Measurements from ENCODE around the gene CERS6.

CERS6 gene

DNA sequence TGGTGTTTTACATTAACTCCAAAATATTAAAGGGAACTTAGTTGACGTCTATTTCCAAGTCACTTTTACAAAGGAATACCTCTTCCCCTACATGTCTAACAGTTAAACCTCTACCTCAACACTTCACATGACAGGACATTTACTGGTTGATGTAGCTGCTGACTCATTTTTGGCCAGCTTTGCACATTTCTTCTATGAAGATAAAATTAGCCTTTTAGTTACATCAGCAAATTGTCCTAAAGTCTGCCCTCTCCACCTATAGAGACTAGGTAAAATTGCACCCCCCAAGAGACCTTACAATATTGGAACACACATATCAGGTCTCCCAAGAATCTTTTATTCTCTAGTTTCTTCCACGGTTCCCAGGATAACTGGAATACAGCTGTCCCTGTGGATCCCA, 10.1 kb upstream of the CERS6 start:
- DNase-seq = no peak

DNA sequence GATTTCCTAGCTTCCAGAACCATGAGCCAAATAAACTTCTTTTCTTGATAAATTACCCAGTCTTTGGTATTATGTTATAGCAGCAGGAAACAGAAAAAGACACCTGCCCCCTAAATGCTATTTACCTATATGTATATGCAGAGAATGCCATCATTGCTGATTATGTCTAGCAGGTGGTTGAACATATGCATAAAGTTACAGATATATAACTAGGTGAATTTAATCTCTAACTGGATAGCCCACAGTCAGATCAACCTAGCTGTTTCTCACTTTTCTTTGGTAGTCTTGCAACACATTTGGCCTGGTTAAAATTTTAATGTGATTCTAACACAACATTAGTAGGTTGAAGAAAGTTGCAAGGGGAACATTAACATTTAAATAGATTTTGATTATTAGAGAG, 7.1 kb upstream of the CERS6 start:
- no peak for DNase-seq

DNA sequence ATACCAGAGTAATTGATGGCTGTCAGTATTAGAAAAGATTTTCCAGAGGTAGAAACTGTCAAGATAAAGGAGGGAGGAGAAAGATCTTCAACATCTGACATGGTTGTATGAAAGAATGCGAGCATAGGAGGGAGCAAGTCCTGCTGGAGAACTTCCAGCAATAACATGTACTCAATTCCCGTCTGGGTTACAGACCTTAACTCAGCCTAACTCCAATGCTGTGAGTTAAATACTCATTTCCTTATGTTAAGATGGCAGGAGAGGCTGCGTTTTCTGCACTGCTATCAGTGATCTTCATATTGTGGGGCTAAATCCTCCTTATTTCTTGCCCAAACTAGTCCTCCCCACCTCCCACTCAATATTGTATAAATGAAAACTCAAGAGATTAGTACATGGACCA, 6.7 kb upstream of the CERS6 start:
- DNase-seq = no peak

DNA sequence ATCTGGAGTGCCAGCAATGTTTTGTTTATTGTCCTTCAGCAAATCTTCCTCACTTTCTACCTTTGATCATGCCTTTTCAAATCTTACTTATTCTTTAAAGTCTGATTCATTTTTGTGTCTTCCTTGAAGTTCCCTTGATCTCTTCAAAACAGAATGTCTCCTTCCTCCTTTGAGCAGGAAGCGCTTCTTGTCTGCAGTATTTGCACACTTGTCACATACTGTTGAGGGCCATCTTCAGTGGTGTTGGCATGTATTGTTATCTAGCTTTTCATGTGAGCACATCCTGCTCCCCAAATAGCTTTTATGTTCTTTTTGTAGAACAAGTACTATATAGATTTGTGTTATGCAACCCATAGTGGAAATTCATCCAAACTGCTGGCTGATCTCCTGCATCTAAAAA, 5.9 kb upstream of the CERS6 start:
- DNase-seq = peak in 3 of 6 experiments; percentile 44 to 64 (median 58)

DNA sequence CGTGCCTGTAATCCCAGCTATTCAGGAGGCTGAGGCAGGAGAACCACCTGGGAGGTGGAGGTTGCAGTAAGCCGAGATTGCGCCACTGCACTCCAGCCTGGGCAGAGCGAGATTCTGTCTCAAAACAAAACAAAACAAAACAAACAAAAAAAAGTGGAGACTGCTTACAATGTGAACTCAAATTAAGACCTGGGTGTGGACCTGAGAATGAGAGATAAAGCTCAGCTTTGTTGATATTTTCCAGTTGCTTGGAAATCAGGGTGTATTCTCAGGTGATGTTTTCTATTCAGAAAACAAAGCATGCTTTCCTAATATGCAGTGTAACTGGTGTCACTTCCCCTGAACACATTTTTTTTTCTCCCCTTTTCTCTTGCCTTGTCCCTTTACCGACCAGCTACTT, 5.3 kb upstream of the CERS6 start:
- no peak for DNase-seq

DNA sequence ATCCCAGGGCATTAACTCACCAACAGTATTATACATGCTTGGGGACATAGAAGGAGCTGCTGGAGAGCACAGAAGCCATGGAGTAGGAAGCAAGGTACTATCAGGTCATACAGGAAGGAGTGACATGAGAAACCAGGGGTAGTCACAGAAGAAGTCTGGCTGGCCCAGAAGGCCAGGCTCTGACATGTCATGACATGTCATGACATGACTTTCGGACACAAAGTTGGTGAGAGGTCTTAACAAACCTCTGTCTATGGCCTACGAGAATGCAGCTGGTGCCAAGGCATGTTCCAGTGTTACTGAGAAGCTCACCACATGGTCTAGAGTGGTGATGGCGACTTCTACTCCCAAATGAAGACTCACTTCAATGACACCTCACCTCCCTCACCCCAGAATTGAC, 3.3 kb upstream of the CERS6 start:
- no peak for DNase-seq

DNA sequence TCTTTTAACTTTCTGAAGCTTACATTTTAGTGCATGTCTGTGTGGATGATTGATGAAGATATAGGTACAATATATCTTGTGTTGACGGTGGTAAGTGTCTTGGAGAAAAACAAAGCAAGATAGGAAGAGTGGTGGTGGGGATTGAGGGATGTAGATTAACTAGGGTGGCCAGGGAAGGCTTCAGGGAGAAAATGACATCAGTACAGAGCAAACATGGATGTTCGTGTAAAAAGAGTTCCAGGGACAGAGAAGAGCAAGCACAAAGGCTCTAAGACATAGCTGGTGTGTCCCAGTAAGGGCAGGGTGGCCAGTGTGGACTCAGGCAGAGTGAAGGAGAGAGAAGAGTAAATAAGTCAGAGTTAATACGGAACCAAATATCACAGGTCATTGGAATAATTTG, 2.7 kb upstream of the CERS6 start:
- DNase-seq = no peak

DNA sequence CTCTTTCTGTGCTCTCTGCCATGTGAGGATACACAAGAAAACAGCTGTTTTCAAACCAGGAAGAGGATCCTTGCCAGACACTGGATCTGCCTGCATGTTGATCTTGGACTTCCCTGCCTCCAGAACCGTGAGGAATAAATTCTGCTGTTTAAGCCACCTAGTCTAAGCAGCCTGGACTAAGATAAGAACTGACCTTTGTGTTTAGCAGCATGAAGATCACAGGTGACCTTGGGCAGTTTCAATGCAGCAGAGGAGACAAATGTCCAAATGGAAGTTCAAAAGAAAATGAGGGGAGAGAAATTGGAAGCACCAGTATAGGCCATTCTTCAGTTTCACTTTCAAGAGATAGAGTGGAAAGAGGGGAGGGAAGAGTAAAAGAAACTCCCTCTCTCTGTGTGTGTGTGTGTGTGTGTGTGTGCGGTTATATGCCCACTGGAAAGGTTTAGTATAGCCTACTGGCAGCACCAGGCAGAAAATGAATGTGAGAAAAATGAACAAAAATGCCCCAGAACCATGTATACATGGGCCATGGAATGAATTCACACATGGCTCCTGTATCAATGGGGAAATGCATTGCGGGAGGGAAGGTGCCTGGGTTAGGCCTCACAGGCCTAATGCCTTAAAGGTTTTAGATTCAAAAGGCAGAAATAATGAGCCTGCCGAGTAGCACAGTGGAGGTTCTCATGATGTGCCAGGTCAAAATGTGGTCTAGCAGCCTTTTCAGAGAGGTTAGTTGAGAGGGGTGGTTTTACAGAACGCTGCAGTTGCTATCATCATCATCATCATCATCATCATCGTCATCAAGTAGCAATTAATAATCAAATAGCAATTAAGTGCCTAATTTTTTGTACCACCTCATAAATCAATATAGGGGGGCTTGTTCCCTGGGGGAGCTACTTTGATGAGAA, 1.1 kb upstream of the CERS6 start:
- DNase-seq = no peak

DNA sequence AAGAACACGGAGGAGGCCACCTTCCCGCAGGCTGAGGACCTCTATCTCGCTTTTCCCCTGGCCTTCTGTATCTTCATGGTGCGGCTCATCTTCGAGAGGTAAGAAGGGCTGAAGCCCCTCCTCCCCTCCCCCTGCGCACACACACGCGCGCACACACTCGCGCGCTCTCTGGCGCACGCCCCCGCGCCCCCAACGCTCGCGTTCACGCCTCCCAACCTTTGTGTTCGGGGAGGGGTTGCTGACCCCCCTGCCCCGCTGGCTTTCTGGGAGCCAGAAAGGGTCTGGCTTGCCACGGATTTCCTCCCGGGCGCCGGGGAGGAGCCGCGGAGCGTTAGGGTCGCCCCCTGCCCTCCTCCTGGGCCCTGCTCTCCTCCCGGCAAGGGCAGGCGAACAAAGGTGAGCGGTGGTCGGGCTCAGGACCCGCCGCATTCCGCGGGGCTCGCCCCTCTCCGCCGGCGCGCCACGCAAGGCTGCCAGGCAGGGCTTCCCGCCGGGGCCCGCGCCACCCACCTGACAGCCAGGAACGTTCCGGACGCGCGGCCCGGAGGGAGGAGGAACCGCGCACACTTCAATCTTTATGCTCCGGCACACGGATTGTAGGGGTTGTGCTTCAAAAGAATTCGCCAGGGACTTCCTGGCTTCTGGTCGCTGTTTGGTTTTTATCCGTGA, 583 bp downstream of the CERS6 start:
- DNase-seq = peak; percentile 7 to 50 (median 38)

DNA sequence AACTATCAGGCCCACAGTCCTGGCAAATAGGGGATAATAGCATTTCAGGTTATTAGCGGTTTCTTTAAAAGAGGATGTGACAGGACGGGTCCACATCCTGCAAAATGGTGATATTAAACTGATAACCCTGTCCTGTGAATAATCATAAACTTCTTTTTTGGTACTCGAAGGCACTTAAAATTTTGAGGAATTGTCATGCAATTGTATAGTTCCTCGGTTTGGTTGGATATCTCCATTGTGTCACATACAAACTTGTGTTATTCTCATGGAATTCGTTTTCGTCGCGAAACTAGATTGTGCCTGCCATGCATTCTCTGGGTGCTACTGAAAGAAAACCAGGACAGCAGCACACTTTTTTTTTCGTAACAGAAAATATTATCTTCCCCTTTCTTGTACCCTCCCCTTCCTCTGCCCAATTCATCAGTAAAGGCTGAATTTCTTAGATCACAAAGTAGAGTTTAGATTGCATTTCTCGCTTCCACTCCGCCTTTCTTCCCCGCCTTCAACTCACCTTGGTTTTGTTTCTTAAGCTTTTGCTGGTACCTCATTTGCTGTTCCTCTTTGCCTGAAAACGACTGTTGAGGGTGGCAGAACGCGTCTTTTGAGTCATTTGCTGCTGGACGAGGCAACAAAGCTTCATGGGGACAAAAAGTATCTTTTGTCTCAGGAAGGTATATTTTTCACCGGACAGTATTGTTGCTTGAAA, 1.3 kb downstream of the CERS6 start:
- DNase-seq = peak in 2 of 6 experiments; percentile 8 to 25

DNA sequence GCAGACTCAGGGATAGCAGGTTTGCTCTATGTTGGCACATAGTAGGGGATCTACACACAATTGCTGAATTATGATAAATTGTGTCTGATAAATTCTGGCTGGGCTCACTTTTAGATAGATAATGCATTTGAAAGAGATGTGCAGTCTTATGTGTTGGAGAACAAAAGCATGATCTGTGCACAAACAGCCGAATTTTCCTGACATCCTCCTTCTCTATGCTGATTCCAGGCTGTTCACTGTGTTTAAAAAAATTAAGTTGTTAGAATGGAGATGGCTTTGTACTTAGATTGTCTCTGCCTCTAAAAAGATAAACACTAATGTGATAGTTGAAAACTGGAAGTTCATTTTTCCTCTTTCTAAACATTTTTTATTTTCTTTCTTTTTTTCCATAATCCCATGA, 2.1 kb downstream of the CERS6 start:
- no peak for DNase-seq

DNA sequence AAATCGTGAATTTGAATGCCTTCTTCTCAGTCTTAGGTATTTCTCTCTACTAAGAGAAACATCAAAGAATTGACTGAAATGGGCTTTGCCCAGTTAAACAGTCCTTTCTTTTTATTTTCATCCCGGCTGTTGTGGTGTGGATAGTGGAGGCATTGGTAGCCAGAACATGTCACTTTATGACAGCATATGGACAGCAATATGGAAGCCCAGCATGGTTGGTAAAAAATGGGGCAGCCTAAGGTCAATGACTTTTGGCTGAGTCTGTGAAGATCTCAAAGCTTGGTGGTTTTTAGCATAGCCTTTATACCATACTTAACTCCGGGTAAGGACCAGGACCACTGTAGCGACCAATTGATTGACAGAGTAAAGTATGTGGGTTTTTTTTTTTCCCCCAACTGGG, 3.2 kb downstream of the CERS6 start:
- no peak for DNase-seq

DNA sequence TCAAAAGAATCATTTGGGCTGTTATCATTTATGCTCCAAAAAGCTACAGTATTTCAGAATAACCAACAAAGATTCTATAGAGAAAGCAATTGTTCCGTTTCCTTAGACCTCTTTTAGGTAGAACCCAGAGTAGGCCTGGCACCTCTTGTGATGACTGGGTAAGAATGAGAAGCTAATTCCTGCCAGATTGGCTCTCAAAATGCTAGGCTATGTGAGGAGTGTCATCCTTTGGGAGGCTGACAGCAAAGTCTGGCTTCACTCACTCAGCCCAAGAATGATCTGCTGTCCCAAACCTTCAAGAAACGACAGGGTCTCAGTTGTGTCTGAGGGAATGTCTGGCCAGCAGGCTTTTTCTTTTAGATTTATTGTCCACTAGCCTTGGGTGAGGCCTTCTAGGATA, 4.5 kb downstream of the CERS6 start:
- no peak for DNase-seq

DNA sequence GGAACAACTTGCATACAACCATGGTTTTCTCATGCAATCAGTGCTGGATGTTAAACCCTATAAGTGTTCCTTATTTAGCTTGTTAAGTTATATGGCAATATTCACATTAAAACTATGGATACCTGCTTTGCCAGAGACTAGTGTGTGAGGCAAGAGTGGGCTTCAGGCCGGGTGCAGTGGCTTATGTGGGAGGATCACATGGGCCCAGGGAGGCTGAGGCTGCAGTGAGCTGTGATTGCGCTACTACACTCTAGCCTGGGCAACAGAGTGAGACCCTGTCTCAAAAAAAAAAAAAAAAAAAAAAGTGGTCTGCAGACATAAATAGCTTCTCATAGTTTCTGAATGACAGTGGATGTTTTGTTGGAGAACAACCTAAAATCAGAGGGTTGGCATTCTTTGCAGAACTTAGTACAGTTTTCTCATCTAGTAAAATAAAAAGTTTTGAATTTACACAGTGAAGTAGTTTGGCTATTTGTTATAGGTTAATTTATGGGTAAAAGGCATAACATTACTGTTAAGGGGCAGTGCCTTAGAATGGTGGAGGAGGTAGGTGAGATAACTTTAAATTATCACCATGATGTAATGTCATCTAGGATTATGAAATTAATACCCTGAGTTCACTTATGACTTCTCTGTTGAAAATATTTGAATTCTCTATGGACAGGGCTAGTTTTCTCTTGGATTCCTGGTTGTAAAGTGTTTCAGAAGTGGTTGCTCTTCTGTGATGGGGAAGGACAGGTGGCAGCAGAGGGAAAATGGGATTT, 5.3 kb downstream of the CERS6 start:
- no peak for DNase-seq

DNA sequence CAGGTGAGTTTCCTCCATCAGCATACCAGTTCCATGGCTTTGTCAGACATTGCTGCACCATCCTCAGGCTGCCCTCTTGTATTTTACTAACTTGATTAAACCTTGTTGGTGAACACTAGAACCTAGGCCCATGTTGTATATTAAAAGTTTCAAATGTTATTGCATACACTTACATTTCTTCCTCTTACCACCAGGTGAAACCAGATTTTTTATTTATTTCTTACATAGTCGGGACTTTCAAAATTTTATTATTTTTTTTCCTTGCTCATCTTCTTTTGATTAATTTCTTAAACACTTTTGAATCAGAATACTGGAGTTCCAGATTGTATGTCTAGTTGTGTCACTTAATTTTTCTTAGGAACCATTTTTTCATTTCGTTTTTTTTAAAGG, 5.9 kb downstream of the CERS6 start:
- no peak for DNase-seq

DNA sequence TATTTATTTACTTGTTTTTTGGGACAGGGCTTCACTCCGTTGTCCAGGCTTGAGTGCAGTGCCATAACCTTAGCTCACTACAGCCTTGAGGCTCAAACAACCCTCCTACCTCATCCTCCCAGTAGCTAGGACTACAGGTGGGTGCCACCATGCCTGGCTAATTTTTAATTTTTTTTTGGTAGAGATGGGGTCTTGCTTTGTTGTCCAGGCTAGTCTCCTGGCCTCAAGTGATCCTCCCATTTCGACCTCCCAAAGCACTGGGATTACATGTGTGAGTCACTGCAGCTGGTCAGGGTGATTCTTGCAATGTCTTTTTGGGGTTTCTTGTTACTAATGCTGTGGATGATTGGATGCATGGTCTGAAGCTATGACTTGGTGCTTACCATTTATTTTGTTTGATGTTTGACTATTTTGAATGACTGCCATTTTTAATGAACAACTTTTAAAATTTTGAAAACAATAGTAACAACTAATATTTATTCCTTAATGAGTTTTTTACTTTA, 6.5 kb downstream of the CERS6 start:
- no peak for DNase-seq

DNA sequence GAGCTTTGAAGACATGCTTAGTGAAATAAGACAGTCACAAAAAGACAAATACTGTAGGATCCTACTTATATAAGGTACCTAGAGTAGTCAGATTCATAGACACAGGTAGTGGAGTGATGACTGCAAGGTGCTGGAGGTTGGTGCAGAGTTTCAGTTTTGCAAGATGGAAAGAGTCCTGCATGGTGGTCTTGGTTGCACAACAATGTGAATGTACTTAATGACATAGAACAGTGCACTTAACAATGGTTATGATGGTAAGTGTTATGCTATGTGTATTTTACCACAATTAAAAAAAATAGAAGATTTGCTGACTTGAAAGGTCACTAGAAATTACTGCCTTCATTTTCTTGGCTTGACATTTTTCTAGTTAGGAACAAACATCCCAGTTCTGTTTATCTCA, 9.5 kb downstream of the CERS6 start:
- no peak for DNase-seq

DNA sequence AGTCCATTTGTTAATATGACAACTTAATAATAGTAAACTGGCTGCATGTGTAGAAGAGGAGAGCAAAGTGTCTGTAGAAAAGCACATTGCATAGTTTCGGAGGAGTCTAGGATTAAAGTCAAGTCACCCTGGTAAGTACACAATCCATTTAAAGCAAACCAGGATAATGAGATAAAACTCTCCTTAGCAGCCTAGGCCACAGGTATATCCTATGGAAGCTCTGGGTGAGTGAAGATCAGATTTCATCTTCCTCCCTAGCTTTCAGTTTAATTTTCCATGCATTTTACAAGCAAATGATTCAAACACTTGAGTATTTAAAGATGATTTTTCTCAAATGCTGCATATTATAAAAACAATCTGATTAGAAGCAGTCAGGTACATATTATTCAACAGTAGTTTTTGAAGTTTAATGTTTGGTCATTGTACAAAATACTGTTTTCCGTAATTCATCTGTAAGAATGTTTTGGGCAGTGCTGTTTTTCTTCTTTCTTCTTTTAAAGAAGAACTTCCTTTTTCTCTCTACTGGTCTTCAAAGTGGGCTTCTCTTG, 10.2 kb downstream of the CERS6 start:
- DNase-seq = no peak

DNA sequence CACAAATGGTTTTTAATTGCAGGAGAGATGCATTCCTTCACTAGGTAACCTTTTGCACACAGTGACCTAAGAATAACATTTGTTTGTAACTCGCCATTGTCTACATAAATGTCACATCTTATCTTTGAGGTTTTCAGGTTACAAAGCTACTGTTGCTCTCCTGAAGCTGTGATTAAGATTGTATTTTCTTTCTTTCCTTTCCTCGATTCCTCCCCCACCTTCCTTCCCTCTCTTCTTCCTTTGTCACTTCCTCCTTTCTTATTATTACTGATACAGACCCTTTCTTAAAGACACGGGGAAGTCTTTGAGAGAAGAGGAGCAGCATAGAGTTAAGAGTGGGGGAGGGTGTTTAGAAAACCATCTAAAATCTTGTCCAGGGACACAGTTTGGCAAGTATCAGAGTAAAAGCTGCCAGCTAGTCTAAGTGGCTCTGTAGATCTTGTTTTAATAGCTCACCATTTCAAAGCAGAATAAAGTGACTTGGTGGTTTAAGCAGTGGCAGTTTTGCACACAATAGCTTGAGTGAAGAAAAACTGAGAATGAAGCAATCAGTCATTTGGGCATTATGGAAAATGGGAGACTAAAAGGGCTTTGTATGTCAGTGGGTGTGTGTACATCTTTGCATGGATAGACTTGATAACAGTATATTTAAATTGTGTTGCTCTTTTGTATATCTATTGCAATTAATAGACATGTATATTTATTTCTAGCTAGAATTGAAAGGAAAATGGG, 10.9 kb downstream of the CERS6 start:
- DNase-seq = no peak

DNA sequence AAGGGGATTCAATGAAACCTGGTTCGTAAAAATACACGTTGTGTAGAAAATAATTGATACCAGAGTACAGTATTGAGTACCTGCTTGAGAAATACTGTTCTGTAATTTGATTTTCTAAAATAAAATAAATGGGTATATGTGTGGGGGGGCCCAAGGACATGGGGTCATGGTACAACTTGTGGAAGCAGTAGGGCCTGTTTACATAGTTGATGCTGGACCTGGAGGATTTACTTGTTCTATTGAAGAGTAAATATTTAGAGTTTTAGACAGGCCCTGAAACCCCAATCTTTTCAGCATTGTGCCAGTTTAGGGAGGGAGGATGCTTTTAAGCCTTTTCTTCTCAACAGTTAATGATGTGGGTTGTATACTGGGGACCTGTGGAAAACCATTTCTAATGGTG, 11.7 kb downstream of the CERS6 start:
- DNase-seq = no peak

DNA sequence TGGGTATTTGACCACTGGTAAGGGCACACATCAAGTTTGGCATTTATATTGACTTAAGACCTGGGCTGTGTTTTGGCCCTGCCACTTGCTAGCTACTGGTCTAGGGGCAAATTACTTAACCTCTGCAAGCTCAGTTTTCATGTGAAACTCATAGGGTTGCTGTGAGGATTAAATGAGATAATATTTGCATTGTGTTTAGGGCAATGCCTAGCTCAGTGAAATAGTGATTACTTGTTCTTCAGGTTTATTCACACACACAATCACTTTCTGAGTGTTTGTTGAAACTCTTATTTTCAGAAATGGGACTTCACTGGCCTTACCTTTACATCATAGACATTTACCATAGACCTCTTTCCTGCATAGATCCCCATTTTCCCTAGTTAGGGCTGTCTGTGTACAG, 12.3 kb downstream of the CERS6 start:
- no peak for DNase-seq

Data from stimulated activated naive CD4-positive, alpha-beta T cell (primary cell).